IPS-NIHi11 (cell line): Measurements from ENCODE around the gene GPANK1.

ENCODE experiments used
- DNase-seq: peaks from one replicate; pipeline ENCODE4 v3.0.0; 2012; ENCODE audit warnings: mixed read lengths, low spot score

The GPANK1 gene

GRCh38 chr6:31617010-31617409 lies 47.8 kb downstream of the GPANK1 start:
- no peak for DNase-seq

- DNase-seq: no peak
These were observed 49.0 kb downstream of the GPANK1 start for GRCh38 chr6:31615748-31616147.

GRCh38 chr6:31614684-31615578 lies 49.9 kb downstream of the GPANK1 start, which contains the start of gene AIF1:
AIF1 (plus strand) TSS chr6:31615234; CDS start chr6:31615330, 96 bp downstream.
- DNase-seq: no peak

- no peak for DNase-seq
These were observed 50.6 kb downstream of the GPANK1 start for GRCh38 chr6:31614075-31614619.
